ENCODE measurements around the gene APEH. TPM values are rescaled to one million over a fixed set of nuclear protein-coding genes. Genes with fewer than 3 reads are reported as not detected.
A peak's percentile ranks its signal among the peaks of the same experiment; 100 is the strongest.

Gene APEH
- total and polyA plus RNA-seq, 10 of the 15 experiments (the other 5 are each of a cell fraction or from before 2014, with no cell fraction given) = 74.4 to 214 (median 131) TPM

GRCh38 chr3:49665822-49666519 is 8.2 kb upstream of the APEH start:
- TF ChIP-seq HSF1 (IDR thresholded peaks at IDR 0.05; ENCODE audit: low read depth, low read length) (no peak), TCF3 (IDR thresholded peaks at IDR 0.05; ENCODE audit: borderline replicate concordance, insufficient read depth, low read depth, low read length) (no peak), ZNF274 (IDR thresholded peaks at IDR 0.05; ENCODE audit: insufficient read depth, insufficient read length) (no peak), MAX (IDR thresholded peaks at IDR 0.05; ENCODE audit: low read depth, low read length) (no peak), NFXL1 (IDR thresholded peaks at IDR 0.05; ENCODE audit: borderline replicate concordance) (no peak), ZBTB33 (IDR thresholded peaks at IDR 0.05) (no peak), GABPA (IDR thresholded peaks at IDR 0.05; ENCODE audit: low read depth) (no peak), CHD1 (IDR thresholded peaks at IDR 0.05; ENCODE audit: low read depth, low read length) (no peak), DPF2 (IDR thresholded peaks at IDR 0.05) (no peak), POLR2AphosphoS5 (IDR thresholded peaks at IDR 0.05; ENCODE audit: low read length) (no peak), TAF1 (IDR thresholded peaks at IDR 0.05; ENCODE audit: borderline replicate concordance, low read depth, low read length) (no peak), EED (IDR thresholded peaks at IDR 0.05; ENCODE audit: low read depth) (no peak), MXI1 (IDR thresholded peaks at IDR 0.05; ENCODE audit: low read depth, low read length) (no peak), PML (IDR thresholded peaks at IDR 0.05; ENCODE audit: low read length) (no peak), SMAD1 (IDR thresholded peaks at IDR 0.05; ENCODE audit: low read depth, partially characterized antibody) (no peak)
- H2AFZ ChIP-seq (ENCODE audit: control insufficient read depth, low read depth, low read length) = no peak overlapping the region
- H3K9ac ChIP-seq (ENCODE audit: control insufficient read depth, insufficient read depth, low read length) = no peak overlapping the region
- no peaks in the 10 kb centered on the region for H3K36me3 ChIP-seq (ENCODE audit: control insufficient read depth in 2 of 2, insufficient read depth in 2 of 2, low read length in 1 of 2)
- peak; percentile 47; the same call in 2 of the 3 replicates for ATAC-seq
- DNase-seq (ENCODE audit: low read depth, low spot score) = no peak
- CTCF ChIA-PET = interaction anchor here (1.7 kb wide), 1 partner anchor 126 kb away, joined by 7 read pairs; no protein-coding TSS in a partner anchor
- no peak overlapping the region for H3K4me2 ChIP-seq (ENCODE audit: control insufficient read depth, insufficient read depth)
- RAD21 ChIA-PET (ENCODE audit: unreplicated experiment) = interaction anchor here (1.1 to 1.6 kb wide), 2 partner anchors 126 kb away, joined by 5 to 6 read pairs; no protein-coding TSS in a partner anchor
- intact Hi-C loops (cut with micrococcal nuclease; ENCODE audit: unreplicated experiment) (no loop called here), in situ Hi-C loops (cut with MboI) (no loop called here)
- 30% methylated on average over 6 of the region's 6 CpGs for WGBS (ENCODE audit: insufficient coverage, insufficient replicate concordance, low lambda C conversion rate, missing lambda C conversion rate)
- POLR2A ChIA-PET = no interaction called here
- H3K4me3 ChIP-seq = no peak overlapping the region
- H3K4me1 ChIP-seq (ENCODE audit: control insufficient read depth, insufficient read depth, low read length) = no peaks in the 10 kb centered on the region
- BruUV-seq (replicated peaks) = no TSS peak
- no peaks in the 10 kb centered on the region for H3K27me3 ChIP-seq (replicated peaks in 1 of 2; ENCODE audit: control insufficient read depth in 2 of 2, insufficient read depth in 2 of 2, low read length in 1 of 2)
- H3K79me2 ChIP-seq (ENCODE audit: control insufficient read depth, insufficient read depth, low read length) = no peaks in the 10 kb centered on the region
- no peaks in the 10 kb centered on the region for H4K20me1 ChIP-seq (ENCODE audit: control insufficient read depth, insufficient read depth)
- SMC1A ChIA-PET (ENCODE audit: uncharacterized antibody, unreplicated experiment) = interaction anchor here (1.0 kb wide), 1 partner anchor 126 kb away, joined by 3 read pairs; no protein-coding TSS in a partner anchor
- no peak overlapping the region for H3K27ac ChIP-seq (ENCODE audit: control insufficient read depth, insufficient read depth)
- FAIRE-seq = no peak
- no peaks in the 10 kb centered on the region for H3K9me3 ChIP-seq (replicated peaks; ENCODE audit: control insufficient read depth, insufficient read depth, low read length)

Measured in GM12878 (cell line).